ENCODE data around the gene RACK1. TPM values are rescaled to one million over a fixed set of nuclear protein-coding genes. Genes with fewer than 3 reads are reported as not detected.

RACK1 gene
- polyA plus RNA-seq, 1 of the 3 experiments (the other 2 are of a cell fraction), result 4,715 TPM

DNA sequence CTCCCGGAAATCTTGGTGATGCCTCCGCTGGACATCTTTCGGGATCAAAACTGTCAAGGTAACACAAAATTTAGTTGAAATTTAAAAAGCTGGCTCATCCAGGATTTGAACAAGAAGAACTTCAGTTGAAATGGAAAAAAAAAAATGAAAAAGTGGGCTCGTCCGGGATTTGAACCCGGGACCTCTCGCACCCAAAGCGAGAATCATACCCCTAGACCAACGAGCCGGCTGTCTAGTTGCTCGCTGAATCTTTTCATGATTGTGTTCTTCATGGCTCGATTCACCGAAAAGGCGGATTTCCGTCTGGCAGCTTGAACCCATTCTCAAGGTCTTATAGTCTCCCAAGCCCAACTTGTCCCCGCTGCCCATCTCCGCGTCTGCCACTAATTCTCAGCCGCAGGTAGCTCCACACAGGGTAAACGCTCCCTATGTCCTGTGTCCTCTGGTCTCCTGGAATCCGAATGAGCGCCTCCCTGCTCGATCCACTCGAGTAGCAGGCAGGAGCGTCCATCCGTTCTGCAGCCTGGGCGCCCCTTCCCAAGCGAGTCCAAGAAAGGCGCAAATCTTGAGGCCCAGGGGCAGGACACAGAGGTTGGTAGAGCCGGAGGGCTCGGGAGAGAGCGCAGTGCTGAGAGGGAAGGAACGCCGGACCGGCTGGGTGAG is 54.9 kb downstream of the RACK1 start:
- POLR2A ChIA-PET, result interaction anchor here (2.6 kb wide), 1 partner anchor 35 kb away, joined by 11 read pairs; no protein-coding TSS in a partner anchor
- no peaks in the 10 kb centered on the region for H3K9me3 ChIP-seq
- TF ChIP-seq RFX5 (IDR thresholded peaks at IDR 0.05; ENCODE audit: low read length) (no peak), GATA2 (CRISPR knock-in tag; IDR thresholded peaks at IDR 0.05) (no peak), CHD2 (IDR thresholded peaks at IDR 0.05; ENCODE audit: low read length, partially characterized antibody) (peak; percentile 10), FOXJ3 (CRISPR knock-in tag; IDR thresholded peaks at IDR 0.05) (no peak), EZH2phosphoT487 (IDR thresholded peaks at IDR 0.05; ENCODE audit: borderline replicate concordance, low read depth) (no peak), MXI1 (IDR thresholded peaks at IDR 0.05; ENCODE audit: low read depth, low read length) (no peak), FOSL2 (IDR thresholded peaks at IDR 0.05; ENCODE audit: borderline replicate concordance, low read depth) (no peak; the same call in 1 of the 2 replicates), SIN3A (IDR thresholded peaks at IDR 0.05; ENCODE audit: borderline replicate concordance, low read depth, low read length) (0 out of 2 replicates have a peak, but pooled peaks have one; percentile 36), ELF1 (IDR thresholded peaks at IDR 0.05) (no peak), MEF2A (IDR thresholded peaks at IDR 0.05; ENCODE audit: borderline replicate concordance, low read depth) (no peak), TAF1 (IDR thresholded peaks at IDR 0.05; ENCODE audit: borderline replicate concordance, low read depth, low read length) (peak; percentile 19; the same call in 1 of the 2 replicates), SMC3 (IDR thresholded peaks at IDR 0.05; ENCODE audit: low read depth, low read length) (no peak), EP300 (IDR thresholded peaks at IDR 0.05; ENCODE audit: borderline replicate concordance in 1 of 2, low read depth in 1 of 2, low read length in 1 of 2) (no peak), TCF12 (IDR thresholded peaks at IDR 0.05) (no peak), YY1 (IDR thresholded peaks at IDR 0.05; ENCODE audit: low read depth) (0 out of 2 replicates have a peak, but pooled peaks have one; percentile 37), RXRA (IDR thresholded peaks at IDR 0.05; ENCODE audit: borderline replicate concordance, low read depth) (no peak), GABPA (IDR thresholded peaks at IDR 0.05; ENCODE audit: low read depth) (no peak), NFIC (IDR thresholded peaks at IDR 0.05; ENCODE audit: borderline replicate concordance) (no peak), RAD21 (IDR thresholded peaks at IDR 0.05; ENCODE audit: low read length) (no peak), POLR2AphosphoS5 (IDR thresholded peaks at IDR 0.05; ENCODE audit: low read depth, low read length) (no peak)
- TF ChIP-seq, protein P1, sequence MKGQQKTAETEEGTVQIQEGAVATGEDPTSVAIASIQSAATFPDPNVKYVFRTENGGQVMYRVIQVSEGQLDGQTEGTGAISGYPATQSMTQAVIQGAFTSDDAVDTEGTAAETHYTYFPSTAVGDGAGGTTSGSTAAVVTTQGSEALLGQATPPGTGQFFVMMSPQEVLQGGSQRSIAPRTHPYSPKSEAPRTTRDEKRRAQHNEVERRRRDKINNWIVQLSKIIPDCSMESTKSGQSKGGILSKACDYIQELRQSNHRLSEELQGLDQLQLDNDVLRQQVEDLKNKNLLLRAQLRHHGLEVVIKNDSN (IDR thresholded peaks at IDR 0.05; ENCODE audit: borderline replicate concordance, low read depth), result no peak
- TF ChIP-seq, protein P2, sequence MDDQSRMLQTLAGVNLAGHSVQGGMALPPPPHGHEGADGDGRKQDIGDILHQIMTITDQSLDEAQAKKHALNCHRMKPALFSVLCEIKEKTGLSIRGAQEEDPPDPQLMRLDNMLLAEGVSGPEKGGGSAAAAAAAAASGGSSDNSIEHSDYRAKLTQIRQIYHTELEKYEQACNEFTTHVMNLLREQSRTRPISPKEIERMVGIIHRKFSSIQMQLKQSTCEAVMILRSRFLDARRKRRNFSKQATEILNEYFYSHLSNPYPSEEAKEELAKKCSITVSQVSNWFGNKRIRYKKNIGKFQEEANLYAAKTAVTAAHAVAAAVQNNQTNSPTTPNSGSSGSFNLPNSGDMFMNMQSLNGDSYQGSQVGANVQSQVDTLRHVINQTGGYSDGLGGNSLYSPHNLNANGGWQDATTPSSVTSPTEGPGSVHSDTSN (IDR thresholded peaks at IDR 0.05), result no peak
- TF ChIP-seq, protein P3, sequence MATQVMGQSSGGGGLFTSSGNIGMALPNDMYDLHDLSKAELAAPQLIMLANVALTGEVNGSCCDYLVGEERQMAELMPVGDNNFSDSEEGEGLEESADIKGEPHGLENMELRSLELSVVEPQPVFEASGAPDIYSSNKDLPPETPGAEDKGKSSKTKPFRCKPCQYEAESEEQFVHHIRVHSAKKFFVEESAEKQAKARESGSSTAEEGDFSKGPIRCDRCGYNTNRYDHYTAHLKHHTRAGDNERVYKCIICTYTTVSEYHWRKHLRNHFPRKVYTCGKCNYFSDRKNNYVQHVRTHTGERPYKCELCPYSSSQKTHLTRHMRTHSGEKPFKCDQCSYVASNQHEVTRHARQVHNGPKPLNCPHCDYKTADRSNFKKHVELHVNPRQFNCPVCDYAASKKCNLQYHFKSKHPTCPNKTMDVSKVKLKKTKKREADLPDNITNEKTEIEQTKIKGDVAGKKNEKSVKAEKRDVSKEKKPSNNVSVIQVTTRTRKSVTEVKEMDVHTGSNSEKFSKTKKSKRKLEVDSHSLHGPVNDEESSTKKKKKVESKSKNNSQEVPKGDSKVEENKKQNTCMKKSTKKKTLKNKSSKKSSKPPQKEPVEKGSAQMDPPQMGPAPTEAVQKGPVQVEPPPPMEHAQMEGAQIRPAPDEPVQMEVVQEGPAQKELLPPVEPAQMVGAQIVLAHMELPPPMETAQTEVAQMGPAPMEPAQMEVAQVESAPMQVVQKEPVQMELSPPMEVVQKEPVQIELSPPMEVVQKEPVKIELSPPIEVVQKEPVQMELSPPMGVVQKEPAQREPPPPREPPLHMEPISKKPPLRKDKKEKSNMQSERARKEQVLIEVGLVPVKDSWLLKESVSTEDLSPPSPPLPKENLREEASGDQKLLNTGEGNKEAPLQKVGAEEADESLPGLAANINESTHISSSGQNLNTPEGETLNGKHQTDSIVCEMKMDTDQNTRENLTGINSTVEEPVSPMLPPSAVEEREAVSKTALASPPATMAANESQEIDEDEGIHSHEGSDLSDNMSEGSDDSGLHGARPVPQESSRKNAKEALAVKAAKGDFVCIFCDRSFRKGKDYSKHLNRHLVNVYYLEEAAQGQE (IDR thresholded peaks at IDR 0.05; ENCODE audit: low read depth, low read length), result no peak
- TF ChIP-seq, protein P4, sequence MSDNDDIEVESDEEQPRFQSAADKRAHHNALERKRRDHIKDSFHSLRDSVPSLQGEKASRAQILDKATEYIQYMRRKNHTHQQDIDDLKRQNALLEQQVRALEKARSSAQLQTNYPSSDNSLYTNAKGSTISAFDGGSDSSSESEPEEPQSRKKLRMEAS (IDR thresholded peaks at IDR 0.05; ENCODE audit: low read depth), result 0 out of 2 replicates have a peak, but pooled peaks have one; percentile 1
- TF ChIP-seq, protein P5, sequence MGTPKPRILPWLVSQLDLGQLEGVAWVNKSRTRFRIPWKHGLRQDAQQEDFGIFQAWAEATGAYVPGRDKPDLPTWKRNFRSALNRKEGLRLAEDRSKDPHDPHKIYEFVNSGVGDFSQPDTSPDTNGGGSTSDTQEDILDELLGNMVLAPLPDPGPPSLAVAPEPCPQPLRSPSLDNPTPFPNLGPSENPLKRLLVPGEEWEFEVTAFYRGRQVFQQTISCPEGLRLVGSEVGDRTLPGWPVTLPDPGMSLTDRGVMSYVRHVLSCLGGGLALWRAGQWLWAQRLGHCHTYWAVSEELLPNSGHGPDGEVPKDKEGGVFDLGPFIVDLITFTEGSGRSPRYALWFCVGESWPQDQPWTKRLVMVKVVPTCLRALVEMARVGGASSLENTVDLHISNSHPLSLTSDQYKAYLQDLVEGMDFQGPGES (IDR thresholded peaks at IDR 0.05; ENCODE audit: low read depth, low read length), result no peak
- TF ChIP-seq, protein P6, sequence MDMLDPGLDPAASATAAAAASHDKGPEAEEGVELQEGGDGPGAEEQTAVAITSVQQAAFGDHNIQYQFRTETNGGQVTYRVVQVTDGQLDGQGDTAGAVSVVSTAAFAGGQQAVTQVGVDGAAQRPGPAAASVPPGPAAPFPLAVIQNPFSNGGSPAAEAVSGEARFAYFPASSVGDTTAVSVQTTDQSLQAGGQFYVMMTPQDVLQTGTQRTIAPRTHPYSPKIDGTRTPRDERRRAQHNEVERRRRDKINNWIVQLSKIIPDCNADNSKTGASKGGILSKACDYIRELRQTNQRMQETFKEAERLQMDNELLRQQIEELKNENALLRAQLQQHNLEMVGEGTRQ (IDR thresholded peaks at IDR 0.05; ENCODE audit: borderline replicate concordance, low read depth, low read length), result no peak

More for the DNA sequence above, 54.9 kb downstream of the RACK1 start:
- Histone ChIP-seq H3K27me3 (ENCODE audit: insufficient read depth) (no peaks in the 10 kb centered on the region), H3K36me3 (replicated peaks in 1 of 2; ENCODE audit: control insufficient read depth in 1 of 2, insufficient read depth in 2 of 2, low read length in 1 of 2) (no peaks in the 10 kb centered on the region), H3K27ac (ENCODE audit: low read depth in 2 of 2, low read length in 1 of 2) (peak overlapping the region; percentile 77 to 83), H3K9me2 (no peaks in the 10 kb centered on the region), H3K79me2 (ENCODE audit: insufficient read depth) (peaks cover 6% of the 10 kb centered on the region; the same call in 1 of the 2 replicates), H3K4me2 (peak overlapping the region; percentile 94), H3F3A (replicated peaks; ENCODE audit: insufficient read depth) (peaks cover 27% of the 10 kb centered on the region), H4K20me1 (ENCODE audit: insufficient read depth) (no peaks in the 10 kb centered on the region), H3K9ac (peak overlapping the region; percentile 74), H2AFZ (ENCODE audit: low read depth) (peak overlapping the region; percentile 94), H3K4me1 (ENCODE audit: control insufficient read depth in 1 of 2, insufficient read depth in 2 of 2, low read depth in 1 of 2, low read length in 1 of 2) (peaks cover 0 to 10% of the 10 kb centered on the region in 2 experiments; a peak in 1 of 4 replicates), H3K4me3 (ENCODE audit: low read depth in 2 of 2, low read length in 1 of 2) (peak overlapping the region; percentile 91 to 98)
- CTCF ChIA-PET, result interaction anchor here (1.0 to 7.4 kb wide), 8 partner anchors 13 to 73 kb away, joined by 3 to 72 read pairs (median 4); partner anchors contain the start of genes TRIM41 and TRIM7
- under 1% methylated on average over 34 of the region's 35 CpGs for WGBS (ENCODE audit: low lambda C conversion rate)
- DNase-seq, result peak; percentile 47
